Mucosa of descending colon (tissue), 3 donors: ENCODE results near the gene DYRK1B. TPM values are rescaled to one million over a fixed set of nuclear protein-coding genes. Genes with fewer than 3 reads are reported as not detected.

Source experiments
- ATAC-seq: fragments of 200-7000 bp; cut with Tn5 transposase; one replicate; pipeline ENCODE4 v1.9.1; 2020; ENCODE audit warnings: mild to moderate bottlenecking, moderate library complexity
- DNase-seq, 3 donors: peaks; one replicate each; pipeline ENCODE4 v3.0.0-alpha.2; 2020
- H3K36me3 ChIP-seq: fragments of 200-600 bp; one replicate; pipeline ENCODE4 v1.8.0; 2021; ENCODE audit warnings: low read depth, mild to moderate bottlenecking
- H3K4me1 ChIP-seq: fragments of 200-600 bp; one replicate; pipeline ENCODE4 v1.8.0; 2021; ENCODE audit warnings: low read depth, mild to moderate bottlenecking
- H3K4me3 ChIP-seq: fragments of 200-600 bp; one replicate; pipeline ENCODE4 v1.8.0; 2021; ENCODE audit warnings: mild to moderate bottlenecking
- H3K9me3 ChIP-seq: fragments of 200-600 bp; one replicate; pipeline ENCODE4 v1.8.0; 2021; ENCODE audit warnings: mild to moderate bottlenecking
- intact Hi-C, 2 donors: fragments of 100-400 bp; cut with DNase I in 1 of 2; cut with micrococcal nuclease in 1 of 2; formaldehyde crosslinking; loops; one replicate each; pipeline versions ENCODE4 v1.11.0 to v1.11.1; 2022; cut with DNase I, micrococcal nuclease
- total RNA-seq, 3 donors: library from RNA; stranded (reverse); fragmentation: NEBNext Ultra II Directional in 2 of 3; extraction: Animal tissue kit (Norgen Biotek cat#: 25700) in 2 of 3; gene quantifications; one replicate each; pipeline versions ENCODE4 v1.2.1 to v1.2.4, GENCODE V29; 2021 to 2023
- TF ChIP-seq, protein P1 (sequence below): fragments of 200-600 bp; IDR thresholded peaks from one replicate; pipeline ENCODE4 v1.8.0; 2022; ENCODE audit warnings: antibody characterized with exemption, mild to moderate bottlenecking
- donor health status: DM: no; HTN: no; CAD: no; lungs with moderate emphysema.
- donor health status: DM: no; HTN: no; CAD: no.
- donor health status: DM: no; HTN: yes; CAD: no.

Gene DYRK1B
- total RNA-seq, 3 donors from 2014 or later, result 14.5 to 27.2 (median 23.7) TPM

DNA sequence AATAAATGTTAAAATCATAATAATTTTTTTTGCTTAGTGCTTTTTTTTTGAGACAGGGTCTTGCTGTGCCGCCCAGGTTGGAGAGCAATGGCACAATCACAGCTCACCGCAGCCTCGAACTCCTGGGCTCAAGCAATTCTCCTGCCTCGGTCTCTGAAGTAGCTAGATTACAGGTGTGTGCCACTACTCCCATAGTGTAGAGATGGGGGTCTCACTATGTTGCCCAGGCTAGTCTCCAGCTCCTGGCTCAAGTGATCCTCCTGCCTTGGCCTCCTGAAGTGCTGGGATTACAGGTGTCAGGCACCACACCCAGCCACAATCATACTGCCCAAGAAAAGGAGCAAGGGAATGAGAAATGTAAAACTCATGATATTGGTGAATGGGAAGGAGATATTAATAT, 7.1 kb upstream of the DYRK1B start:
- H3K4me3 ChIP-seq, result no peak overlapping the region
- peaks cover 15% of the 10 kb centered on the region for H3K4me1 ChIP-seq
- ATAC-seq, result no peak
- no peaks in the 10 kb centered on the region for H3K9me3 ChIP-seq
- DNase-seq, result no peak
- no peaks in the 10 kb centered on the region for H3K36me3 ChIP-seq
- TF ChIP-seq, protein P1, sequence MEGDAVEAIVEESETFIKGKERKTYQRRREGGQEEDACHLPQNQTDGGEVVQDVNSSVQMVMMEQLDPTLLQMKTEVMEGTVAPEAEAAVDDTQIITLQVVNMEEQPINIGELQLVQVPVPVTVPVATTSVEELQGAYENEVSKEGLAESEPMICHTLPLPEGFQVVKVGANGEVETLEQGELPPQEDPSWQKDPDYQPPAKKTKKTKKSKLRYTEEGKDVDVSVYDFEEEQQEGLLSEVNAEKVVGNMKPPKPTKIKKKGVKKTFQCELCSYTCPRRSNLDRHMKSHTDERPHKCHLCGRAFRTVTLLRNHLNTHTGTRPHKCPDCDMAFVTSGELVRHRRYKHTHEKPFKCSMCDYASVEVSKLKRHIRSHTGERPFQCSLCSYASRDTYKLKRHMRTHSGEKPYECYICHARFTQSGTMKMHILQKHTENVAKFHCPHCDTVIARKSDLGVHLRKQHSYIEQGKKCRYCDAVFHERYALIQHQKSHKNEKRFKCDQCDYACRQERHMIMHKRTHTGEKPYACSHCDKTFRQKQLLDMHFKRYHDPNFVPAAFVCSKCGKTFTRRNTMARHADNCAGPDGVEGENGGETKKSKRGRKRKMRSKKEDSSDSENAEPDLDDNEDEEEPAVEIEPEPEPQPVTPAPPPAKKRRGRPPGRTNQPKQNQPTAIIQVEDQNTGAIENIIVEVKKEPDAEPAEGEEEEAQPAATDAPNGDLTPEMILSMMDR, result no peak
- intact Hi-C loops, result no loop called here

DNA sequence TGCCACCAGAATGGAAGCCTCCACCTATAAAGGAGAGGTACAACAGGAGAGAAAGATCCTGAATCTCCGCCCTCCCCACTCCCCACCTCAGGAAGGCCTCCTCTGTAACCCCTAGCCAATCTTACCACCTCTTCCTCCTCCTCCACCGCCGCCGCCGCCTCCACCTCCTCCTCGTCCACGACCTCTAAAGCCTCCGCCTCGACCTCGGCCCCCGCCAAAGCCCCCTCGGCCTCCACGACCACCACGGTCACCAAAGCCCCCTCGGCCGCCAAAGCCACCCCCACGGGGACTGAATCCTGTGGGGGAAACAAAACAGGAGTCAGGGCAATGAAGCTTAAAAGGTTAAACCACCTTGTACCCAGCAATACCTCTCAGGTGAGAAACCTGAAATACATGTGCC, 6.5 kb upstream of the DYRK1B start:
- Histone ChIP-seq H3K9me3 (no peaks in the 10 kb centered on the region), H3K4me3 (no peak overlapping the region), H3K36me3 (no peaks in the 10 kb centered on the region), H3K4me1 (peaks cover 14% of the 10 kb centered on the region)
- ATAC-seq (no peak), DNase-seq (no peak)
- intact Hi-C loops, result no loop called here
- TF ChIP-seq, protein P1, result no peak

DNA sequence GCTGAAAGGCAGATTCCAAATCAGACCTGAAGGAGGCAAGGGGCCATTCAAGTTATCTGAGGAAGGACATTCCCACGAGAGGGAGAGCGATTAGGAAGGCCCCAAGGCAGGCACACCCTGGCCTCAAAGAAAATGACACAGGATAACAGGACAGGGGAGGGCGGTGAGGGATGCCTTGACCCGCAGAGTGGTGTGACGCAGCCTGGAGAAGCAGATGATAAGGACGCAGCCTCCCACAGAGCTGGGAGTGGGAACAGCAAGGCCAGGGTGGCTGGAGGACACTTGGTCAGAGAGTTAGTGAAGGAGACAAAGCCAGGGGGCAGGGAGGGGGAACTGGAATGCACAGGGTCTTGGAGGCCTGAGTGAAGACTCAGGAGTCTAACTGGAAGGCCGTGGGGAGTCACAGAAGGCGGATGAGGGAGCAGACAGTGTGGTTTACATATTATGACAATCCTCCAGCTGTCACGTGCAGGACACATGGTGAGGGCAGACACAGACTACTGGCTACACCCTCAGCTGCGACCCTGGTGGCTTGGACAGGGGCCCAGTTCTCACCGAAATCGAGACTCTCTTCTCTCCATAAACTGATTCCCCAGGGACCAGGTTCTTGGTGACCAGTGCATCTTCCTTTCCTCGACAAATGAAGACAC, 5.8 kb upstream of the DYRK1B start:
- TF ChIP-seq, protein P1, result no peak
- H3K4me3 ChIP-seq, result no peak overlapping the region
- no peaks in the 10 kb centered on the region for H3K36me3 ChIP-seq
- intact Hi-C loops, result no loop called here
- no peak for DNase-seq
- no peaks in the 10 kb centered on the region for H3K9me3 ChIP-seq
- no peak for ATAC-seq
- H3K4me1 ChIP-seq, result peaks cover 7% of the 10 kb centered on the region

DNA sequence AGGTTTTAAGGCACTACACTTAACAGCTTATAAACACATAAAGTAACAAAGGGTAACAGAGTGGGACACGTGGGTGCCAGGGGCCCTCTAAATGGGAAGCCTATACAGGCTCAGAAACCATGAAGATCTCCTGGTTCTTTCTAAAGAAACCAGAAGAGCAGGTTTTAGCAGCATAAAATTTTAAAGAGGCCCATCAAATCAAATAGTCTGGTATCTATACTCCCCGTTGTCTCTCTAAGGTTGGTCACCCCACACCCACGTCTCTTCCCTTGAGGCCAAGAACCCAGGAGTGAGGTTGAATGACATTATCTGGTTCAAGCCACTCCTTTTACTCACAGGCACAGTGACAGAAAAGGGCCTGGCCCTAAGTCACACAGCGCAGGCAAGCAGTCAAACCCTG, 4.6 kb upstream of the DYRK1B start:
- no peak for ATAC-seq
- intact Hi-C loops, result no loop called here
- H3K9me3 ChIP-seq, result no peaks in the 10 kb centered on the region

DNA sequence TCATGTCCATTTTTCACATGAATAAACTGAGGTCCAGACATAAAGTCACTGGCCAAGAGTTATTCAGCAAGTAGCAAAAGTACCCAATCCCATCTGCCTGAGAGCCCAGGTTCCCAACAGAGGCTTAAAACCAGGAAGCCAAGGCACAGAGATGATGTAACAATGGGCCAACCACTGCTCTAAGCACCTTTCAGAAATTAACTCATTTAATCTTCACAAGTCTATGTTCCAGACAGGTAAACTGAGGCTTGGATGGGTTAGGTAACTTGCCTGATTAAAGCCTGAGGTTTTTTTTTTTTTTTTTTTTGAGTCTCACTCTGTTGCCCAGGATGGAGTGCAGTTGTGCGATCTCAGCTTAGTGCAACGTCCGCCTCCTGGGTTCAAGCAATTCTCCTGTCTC, 4.0 kb upstream of the DYRK1B start:
- intact Hi-C loops, result no loop called here
- no peaks in the 10 kb centered on the region for H3K36me3 ChIP-seq
- no peak for ATAC-seq
- H3K9me3 ChIP-seq, result no peaks in the 10 kb centered on the region
- TF ChIP-seq, protein P1, result no peak
- no peak for DNase-seq
- H3K4me3 ChIP-seq, result no peak overlapping the region
- H3K4me1 ChIP-seq, result peaks cover 5% of the 10 kb centered on the region

More for the DNA sequence above, 4.6 kb upstream of the DYRK1B start:
- TF ChIP-seq, protein P1, result no peak
- no peaks in the 10 kb centered on the region for H3K36me3 ChIP-seq
- H3K4me3 ChIP-seq, result no peak overlapping the region
- no peak for DNase-seq
- H3K4me1 ChIP-seq, result no peaks in the 10 kb centered on the region
